Right hindlimb (tissue), 1 donor: ENCODE data around the gene CDH13.

Source experiments
- DNase-seq: peaks from one replicate; pipeline ENCODE4 v3.0.0-alpha.2; 2018

CDH13 gene

DNA sequence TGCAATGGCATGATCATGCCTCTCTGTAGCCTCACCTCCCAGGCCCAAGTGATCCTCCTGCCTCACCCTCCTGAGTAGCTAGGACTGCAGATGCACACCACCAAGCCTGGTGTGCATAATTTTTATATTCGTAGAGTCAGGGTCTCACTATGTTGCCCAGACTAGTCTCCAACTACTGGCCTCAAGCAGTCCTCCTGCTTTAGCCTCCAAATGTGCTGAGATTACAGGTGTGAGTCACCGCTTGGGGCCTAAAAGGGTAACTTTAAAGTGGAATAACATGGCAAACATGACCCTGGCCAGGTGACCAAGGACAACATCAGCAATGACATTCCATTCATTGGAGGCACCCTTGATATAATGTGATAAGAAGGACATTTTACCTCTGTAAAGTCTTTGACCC lies 1207.2 kb downstream of the CDH13 start:
- DNase-seq = no peak

- DNase-seq = no peak
Observed at GRCh38 chr16:83835586-83836566, 1209.1 kb downstream of the CDH13 start.

- no peak for DNase-seq
Observed at GRCh38 chr16:83837566-83837965, 1210.8 kb downstream of the CDH13 start.

GRCh38 chr16:83838151-83838550 lies 1211.4 kb downstream of the CDH13 start:
- DNase-seq = no peak

DNA sequence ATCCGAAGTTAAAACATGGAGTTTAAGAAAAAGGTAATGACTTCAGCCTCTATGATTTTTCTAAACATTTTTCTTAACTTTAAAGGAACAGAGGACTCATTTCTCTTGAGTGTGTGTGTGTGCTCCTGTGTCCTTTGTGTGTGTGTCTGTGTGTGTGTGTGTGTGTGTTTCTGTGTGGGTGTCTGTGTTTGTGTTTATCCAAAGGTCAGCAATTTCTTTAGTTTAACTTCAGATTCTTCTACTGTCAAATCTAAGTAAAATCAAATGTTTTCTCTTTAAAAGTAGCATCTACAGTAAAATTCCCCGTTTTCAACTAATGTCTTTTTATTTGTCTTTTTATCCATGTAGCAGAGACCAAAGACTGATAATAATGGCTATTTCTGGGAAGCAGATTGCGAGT lies 1212.8 kb downstream of the CDH13 start:
- no peak for DNase-seq

DNA sequence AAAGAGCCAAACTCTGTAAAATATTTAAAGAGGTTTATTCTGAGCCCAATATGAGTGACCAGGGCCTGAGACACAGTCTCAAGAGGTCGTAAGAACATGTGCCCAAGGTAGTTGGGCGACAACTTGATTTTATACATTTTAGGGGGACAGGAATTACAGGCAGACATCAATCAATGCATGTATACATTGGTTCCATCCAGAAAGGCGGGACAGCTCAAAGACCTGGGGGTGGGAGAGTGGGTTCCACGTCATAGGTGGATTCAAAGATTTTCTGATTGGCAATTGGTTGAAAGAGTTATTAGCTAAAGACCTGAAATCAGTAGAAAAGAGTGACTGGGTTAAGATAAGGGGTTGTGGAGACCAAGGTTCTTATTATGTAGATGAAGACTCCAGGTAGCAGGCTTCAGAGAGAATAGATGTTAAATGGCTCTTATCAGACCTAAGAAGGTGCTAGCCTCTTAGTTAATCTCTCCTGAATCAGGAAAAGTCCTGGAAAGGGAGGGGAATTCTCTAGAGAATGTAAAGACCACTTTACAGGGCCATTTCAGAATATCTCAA lies 1213.4 kb downstream of the CDH13 start:
- no peak for DNase-seq

DNA sequence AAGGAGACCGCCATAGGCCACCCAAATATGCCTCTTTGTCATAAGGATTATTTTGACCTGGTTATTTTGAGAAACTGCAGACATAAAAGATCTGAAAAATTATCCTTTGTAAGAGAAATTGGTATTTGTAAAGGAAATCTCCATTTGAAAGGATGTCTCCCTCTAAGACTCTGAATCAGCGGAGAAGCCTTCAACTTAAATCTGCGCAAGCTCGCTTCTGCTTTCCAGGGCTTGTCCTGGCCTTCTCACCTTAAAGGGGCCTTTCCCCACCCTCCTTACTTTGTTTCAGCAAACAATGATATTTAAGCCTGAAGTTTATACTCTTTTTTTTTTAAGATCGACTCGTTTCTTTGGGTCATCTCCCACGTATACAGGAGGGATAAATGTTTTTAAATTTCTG lies 1215.5 kb downstream of the CDH13 start:
- no peak for DNase-seq

DNA sequence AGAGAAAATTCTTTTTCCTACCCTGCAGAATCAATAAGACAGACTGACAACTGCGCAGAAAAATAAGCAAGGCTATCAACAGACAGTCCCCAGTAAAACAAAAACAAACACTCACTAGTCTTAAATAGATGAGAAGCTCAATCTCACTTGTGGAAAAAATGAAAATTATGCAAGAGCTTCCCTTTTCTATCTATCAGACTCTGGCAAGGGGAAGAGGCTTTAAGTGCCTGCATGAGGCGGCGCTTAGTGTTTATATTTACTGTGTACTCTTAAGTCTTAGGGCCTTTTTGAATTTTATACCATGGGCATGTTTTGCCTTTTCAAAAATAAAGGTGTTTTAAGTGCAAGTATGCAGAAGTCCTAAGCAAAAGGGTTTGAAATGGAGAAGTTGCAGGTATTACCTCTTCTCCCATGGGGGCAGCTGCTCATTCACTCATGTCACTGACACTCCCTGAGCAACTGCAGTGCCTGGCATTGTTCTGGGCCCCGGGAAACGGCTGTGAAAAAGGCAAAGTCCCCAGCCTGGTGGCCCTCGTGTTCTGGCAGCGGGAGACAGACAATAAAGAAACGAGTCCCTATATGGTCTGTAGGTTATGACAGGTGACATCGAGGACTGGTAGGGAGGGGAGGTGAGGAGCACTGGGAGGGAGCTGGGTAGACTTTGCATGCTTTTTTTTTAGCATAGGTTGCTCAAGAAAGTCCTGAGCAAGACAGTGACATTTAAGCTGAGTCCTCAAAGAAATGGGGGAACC lies 1216.2 kb downstream of the CDH13 start:
- no peak for DNase-seq

DNA sequence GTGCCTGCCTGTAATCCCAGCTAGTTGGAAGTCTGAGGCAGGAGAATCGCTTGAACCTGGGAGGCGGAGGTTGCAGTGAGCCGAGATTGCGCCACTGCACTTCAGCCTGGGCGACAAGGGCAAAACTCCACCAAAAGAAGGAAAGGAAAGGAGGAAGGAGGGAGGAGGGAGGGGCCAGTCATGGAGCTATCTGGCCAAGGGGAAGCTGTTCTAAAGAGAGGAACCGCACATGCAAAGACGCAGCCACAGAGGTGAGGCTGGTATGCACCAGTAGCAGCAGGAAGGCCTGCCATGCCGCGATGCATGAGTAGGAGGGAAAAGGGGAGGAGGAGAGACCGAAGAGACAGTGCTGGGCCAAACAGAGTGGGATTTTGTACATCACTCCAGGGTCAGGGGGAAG lies 1216.9 kb downstream of the CDH13 start:
- DNase-seq = no peak

GRCh38 chr16:83845263-83845662 lies 1218.5 kb downstream of the CDH13 start:
- DNase-seq = no peak

DNA sequence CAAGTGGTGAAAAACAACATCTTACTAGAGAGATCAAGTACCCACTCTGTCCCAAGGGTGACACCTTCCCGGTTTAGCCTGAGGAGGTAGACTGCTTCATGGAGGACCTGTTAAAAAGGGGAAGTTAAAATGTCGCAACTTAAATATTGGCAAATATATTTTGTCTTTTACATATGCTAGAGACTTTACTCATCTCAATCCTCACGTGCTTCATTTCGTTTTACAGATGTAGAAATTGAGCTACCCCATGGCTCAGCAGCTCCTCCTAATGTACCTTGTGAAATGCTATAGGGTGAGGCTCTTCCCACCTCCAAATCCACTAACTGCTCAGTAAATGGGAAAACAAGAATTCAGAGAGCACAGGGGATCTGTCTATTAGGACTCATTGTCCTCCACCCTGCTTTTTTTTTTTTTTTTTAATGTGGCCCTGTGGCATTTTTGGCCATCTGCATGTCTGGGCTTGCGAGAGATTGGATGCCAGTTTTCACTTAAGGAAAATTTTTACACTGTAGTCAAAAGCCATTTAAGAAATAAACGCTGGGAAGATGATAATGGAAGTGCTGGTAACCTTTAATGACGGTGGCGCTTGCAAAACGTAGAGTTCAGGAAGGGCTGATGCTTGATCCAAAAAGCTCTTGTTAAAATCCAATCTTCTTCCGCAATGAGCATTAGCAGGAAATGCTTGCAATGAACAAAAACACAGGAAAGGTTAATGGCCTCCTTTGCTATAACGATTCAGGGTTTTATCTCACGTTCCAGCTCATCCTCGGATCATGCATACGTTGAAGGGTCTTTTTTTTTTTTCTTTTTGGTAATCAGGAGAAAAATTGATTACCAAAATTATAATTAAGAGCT lies 1220.8 kb downstream of the CDH13 start:
- no peak for DNase-seq

- peak; percentile 72 for DNase-seq
Observed at GRCh38 chr16:83849421-83849820, 1222.7 kb downstream of the CDH13 start.
